C4-2B (cell line): Measurements from ENCODE around the gene STEAP3.

ENCODE experiments used
- ZFX ChIP-seq: fragments of 450-650 bp; IDR thresholded peaks from 2 replicates; pipeline ENCODE4 v1.6.1; 2017
- TF ChIP-seq, protein P1 (sequence below): fragments of 450-650 bp; conservative IDR thresholded peaks from 2 replicates; pipeline ENCODE4 v1.5.1; 2017; ENCODE audit warnings: mild to moderate bottlenecking

DNA sequence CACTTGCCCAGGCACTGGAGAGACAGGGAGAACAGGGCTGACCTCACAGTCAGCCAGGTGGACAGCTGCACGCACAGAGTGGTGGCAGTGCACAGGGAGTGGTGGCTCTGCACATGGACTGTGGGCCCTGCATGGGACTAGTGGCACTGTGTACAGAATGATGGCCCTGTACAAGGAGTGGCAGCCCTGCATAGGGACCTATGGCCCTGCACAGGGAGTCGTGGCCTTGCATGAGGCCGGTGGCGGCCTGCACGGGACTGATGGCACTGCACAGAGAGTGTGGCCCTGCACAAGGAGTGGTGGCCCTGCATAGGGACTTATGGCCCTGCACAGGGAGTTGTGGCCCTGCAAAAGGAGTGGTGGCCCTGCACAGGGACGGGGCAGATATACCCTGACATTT, 19.1 kb upstream of the STEAP3 start:
- TF ChIP-seq, protein P1, sequence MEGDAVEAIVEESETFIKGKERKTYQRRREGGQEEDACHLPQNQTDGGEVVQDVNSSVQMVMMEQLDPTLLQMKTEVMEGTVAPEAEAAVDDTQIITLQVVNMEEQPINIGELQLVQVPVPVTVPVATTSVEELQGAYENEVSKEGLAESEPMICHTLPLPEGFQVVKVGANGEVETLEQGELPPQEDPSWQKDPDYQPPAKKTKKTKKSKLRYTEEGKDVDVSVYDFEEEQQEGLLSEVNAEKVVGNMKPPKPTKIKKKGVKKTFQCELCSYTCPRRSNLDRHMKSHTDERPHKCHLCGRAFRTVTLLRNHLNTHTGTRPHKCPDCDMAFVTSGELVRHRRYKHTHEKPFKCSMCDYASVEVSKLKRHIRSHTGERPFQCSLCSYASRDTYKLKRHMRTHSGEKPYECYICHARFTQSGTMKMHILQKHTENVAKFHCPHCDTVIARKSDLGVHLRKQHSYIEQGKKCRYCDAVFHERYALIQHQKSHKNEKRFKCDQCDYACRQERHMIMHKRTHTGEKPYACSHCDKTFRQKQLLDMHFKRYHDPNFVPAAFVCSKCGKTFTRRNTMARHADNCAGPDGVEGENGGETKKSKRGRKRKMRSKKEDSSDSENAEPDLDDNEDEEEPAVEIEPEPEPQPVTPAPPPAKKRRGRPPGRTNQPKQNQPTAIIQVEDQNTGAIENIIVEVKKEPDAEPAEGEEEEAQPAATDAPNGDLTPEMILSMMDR = no peak
- no peak for TF ChIP-seq ZFX
